HG03103 (cell line): ENCODE data around the gene SCRN1.

Source experiments
- ATAC-seq: cut with Tn5 transposase; IDR thresholded peaks from one replicate; pipeline ENCODE4 v1.9.1; 2021; ENCODE audit warnings: low read depth; ENCODE audit not compliant: unreplicated experiment

Gene SCRN1, protein sequence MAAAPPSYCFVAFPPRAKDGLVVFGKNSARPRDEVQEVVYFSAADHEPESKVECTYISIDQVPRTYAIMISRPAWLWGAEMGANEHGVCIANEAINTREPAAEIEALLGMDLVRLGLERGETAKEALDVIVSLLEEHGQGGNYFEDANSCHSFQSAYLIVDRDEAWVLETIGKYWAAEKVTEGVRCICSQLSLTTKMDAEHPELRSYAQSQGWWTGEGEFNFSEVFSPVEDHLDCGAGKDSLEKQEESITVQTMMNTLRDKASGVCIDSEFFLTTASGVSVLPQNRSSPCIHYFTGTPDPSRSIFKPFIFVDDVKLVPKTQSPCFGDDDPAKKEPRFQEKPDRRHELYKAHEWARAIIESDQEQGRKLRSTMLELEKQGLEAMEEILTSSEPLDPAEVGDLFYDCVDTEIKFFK

GRCh38 chr7:29989257-29989995 lies at the start of gene SCRN1:
TSS of gene SCRN1 (minus strand) at chr7:29989801. CDS start at chr7:29969067, 20,734 bp downstream.
- ATAC-seq = peak; percentile 37

DNA sequence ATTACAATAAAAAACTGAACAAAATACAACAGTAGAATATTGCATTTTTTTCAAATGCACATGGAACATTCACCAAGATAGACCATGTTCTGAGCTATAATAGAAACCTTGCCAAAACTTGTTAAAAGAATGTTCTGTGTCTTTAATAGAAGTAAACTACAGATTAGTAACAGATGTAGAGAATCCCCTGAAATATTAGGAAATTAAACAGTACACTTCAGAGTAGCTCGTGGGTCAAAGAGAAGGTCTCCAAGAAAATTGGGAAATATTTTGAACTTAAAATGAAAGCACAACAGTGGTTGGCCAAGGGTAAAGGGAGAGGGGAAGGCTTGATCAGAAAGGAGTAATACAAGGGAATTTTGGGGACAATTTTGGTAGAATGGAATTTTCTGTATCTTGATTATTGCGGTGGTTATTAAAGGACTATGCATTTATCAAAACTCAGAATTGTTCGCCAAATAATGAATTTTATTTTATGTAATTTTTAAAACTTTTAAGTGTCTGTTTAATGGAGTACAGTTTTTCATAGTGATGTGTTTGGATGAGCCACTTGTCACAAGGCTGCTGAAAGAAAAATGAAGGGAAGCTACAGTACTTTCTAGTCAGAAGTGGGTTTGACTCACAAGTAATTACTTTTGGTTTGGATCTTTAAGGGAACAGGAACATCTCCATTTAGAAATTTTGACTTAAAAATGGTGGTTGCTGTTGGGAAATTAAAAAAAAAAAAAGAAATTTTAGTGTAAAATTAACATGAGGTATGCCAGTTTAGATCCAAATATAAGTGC lies 48.8 kb upstream of the SCRN1 start:
- ATAC-seq = no peak

GRCh38 chr7:30036220-30036619 lies 46.6 kb upstream of the SCRN1 start:
- ATAC-seq = no peak

DNA sequence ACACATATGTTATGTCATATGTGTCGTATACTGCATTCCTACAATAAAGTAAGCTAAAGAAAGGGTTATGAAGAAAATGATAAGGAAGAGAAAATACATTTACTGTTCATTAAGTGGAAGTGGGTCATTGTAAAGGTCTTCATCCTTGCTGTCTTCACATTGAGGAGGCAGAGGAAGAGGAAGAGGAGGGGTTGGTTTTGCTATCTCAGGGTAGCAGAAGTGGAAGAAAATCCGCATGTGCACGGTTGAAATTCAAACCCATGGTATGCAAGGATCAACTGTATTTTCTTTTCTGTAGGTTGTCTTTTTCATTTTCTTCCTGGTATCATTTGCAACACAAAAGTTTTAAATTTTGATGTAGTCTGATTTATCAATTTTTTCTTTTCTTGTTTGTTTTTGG lies 44.9 kb upstream of the SCRN1 start:
- ATAC-seq = no peak

- ATAC-seq = no peak
Measured at GRCh38 chr7:30032310-30033125, 42.9 kb upstream of the SCRN1 start.

GRCh38 chr7:30029696-30030095 lies 40.1 kb upstream of the SCRN1 start:
- ATAC-seq = no peak

DNA sequence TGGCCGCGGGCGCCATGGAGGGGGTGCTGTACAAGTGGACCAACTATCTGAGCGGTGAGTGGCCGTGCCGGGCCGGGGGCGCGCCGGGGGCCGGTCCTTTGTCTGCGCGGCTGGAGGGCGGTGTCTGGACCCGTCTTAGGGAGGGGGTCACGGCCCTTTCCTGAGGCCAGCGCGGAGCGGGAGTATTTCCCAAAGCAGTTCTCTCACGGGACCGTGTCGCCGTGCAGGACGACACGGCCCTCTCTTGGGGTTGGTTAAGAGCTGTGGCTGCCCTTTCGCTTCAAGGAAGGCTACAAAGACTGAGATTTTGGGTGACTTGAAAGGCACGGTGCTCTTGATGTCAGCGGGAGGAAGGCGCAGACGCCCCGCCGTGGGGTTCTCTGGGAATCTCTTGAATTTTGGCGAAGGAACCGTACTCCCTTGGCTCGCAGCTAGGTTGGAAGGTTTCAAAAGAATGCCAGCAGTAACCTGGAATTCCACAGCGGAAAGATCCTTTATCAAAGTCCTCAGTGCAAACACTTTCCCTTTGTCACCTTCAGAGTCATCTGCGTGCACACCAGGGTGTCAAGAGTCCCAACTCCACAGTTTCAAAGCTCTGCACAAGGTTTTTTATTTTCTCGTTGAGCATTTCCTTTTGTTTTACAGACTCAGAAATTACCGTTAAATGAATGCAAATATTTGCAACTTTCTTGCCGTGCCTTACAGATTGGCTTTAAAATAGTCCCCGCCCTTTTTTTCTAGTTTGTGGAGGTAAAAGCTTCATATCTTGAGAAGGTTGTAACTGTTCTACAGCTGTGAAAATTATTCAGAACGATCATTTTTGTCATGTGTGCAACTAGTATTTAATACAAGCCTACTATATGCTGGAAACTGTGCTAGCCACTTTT lies 39.4 kb upstream of the SCRN1 start:
- ATAC-seq = peak; percentile 17

- ATAC-seq = peak; percentile 43
Measured at GRCh38 chr7:30028216-30028748, 38.7 kb upstream of the SCRN1 start, which contains the start of gene PLEKHA8. TSS of gene PLEKHA8 (plus strand) at chr7:30028412. CDS start at chr7:30028763, 351 bp downstream.

DNA sequence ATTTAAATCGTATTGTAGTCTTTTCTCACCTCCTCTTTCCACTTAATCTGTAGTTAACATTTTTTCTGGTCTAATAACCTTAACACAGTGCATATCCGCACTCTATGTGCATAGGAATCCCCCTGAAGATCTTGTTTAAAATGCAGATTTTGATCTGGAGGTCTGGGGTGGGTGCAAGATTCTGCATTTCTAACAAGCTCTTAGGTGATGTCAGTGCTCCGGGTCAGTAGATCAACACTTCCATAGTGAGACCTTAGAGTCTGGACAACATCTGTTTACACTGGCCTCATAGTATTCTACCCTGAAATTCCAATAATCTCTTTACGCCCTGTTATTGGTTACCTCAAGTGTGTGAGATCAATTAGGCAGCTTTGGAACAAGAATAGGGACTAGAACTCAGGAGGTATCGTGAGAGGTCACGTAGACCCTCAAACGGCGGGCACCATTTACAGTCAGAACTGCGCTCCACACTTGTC lies 38.2 kb upstream of the SCRN1 start:
- peak; percentile 0 for ATAC-seq

GRCh38 chr7:30027065-30027456 lies 37.5 kb upstream of the SCRN1 start:
- ATAC-seq = no peak

GRCh38 chr7:30026229-30027064 lies 36.8 kb upstream of the SCRN1 start, which contains the start of gene FKBP14:
TSS of gene FKBP14 (minus strand) at chr7:30026702. CDS start at chr7:30026508, 194 bp downstream.
- ATAC-seq = peak; percentile 70

DNA sequence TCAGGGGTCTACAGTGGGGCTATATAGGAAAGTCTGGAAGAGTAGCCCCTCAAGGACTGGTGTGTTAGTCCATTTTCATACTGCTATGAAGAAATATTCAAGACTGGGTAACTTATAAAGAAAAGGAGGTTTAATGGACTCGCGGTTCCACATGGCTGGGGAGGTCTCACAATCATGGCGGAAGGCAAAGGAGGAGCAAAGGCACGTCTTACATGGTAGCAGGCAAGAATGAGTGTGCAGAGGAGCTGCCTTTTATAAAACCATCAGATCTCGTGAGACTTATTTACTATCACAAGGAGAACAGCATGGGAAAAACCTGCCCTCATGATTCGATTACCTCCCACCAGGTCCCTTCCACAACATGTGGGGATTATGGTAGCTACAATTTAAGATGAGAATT lies 33.9 kb upstream of the SCRN1 start:
- ATAC-seq = no peak

- ATAC-seq = no peak
Measured at GRCh38 chr7:30022991-30023390, 33.4 kb upstream of the SCRN1 start.

DNA sequence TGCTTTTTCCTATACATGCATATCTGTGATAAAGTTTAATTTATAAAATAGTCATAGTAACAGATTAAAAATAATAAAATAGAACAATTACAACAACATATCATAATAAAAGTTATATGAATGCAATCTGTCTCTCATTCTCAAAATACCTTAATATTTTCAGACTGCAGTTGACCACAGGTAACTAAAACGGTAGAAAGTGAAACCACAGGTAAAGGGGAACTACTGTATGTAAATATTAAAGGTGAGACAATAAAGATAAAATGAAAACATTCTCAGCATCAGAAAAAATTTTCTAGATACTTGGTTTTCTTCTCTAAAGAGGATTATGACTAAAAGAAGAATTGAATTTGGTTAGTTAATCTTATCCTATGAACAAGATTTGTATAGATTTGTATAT lies 30.9 kb upstream of the SCRN1 start:
- ATAC-seq = no peak

DNA sequence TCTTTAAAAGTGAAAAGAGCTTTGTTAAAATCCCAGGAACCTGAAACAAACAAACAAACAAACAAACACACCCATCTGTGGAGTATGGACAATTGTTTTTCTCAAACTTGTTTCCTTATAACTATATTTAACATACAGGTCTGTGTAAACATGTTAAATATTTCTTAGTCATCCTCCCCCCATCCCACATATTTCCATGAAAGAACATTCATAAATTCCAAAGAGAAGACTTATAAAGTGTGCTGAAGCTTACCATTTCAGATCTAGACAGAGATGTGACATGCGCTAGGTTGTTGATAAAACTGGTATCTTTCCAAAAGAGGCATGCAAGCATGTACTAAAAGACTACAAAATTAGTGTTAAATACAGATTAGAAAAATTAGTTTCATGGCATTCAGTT lies 30.4 kb upstream of the SCRN1 start:
- ATAC-seq = no peak

DNA sequence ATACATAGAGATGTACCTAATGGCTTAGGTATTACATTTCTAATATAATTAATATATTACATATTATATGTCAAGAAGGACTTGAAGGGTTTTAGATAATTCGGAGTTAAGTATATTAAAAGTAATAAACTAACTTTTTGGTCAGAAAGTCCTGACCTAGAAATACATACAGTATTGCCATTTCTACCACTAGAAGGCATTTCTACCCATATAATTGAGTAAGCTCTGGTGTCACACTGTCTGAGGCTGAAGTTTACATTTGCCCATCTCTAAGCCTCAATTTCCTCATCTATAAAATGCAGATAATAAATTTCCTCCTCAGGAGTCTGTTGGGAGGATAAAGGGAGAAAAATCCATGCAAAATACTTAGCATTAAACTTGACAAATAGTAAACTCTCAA lies 29.8 kb upstream of the SCRN1 start:
- no peak for ATAC-seq

DNA sequence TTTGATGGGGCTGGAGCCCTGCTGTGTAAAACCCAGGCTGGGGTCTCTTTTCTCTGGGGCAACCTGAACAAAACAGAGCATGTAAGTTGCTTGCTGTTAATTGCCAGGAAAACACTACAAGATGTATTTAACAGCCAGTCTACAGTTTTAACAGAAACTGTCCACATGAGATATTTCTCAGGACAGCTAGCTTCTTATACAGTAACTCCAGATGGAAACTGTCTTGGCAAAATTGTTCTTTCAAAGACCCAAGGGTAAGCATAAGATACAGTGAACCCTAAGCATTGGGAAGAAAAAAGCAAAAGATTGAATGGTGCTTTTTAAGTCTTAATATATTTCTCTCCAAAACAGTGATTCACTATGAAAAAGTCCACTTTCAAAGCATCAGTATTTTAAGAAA lies 28.9 kb upstream of the SCRN1 start:
- ATAC-seq = no peak

- no peak for ATAC-seq
Measured at GRCh38 chr7:30012757-30013156, 23.2 kb upstream of the SCRN1 start.
